GM23338 (cell line): ENCODE data around the gene ST6GALNAC3. TPM values are rescaled to one million over a fixed set of nuclear protein-coding genes. Genes with fewer than 3 reads are reported as not detected.

ENCODE experiments used
- ATAC-seq: fragments of 200-7000 bp; cut with Tn5 transposase; 3 replicates; pipeline ENCODE4 v1.9.1; 2020
- DNase-seq: peaks from one replicate; pipeline ENCODE4 v3.0.0-alpha.2; 2015; ENCODE audit warnings: low spot score
- H2AFZ ChIP-seq: fragments of 200-600 bp; sonication (generic); 2 replicates; pipeline ENCODE4 v1.8.0; 2016; ENCODE audit warnings: antibody characterized with exemption, mild to moderate bottlenecking, moderate library complexity
- H3F3A ChIP-seq: fragments of 200-600 bp; sonication (generic); replicated peaks from 2 replicates; pipeline ENCODE4 v1.8.0; 2017; ENCODE audit warnings: antibody characterized with exemption, mixed run types, low read depth
- H3K27ac ChIP-seq: fragments of 200-600 bp; sonication (generic); 2 replicates; pipeline ENCODE4 v1.6.1; 2016; ENCODE audit warnings: low read depth
- H3K27me3 ChIP-seq: fragments of 200-600 bp; sonication (generic); 2 replicates; pipeline ENCODE4 v1.8.0; 2016; ENCODE audit warnings: mild to moderate bottlenecking, mixed run types, moderate library complexity; ENCODE audit not compliant: insufficient read depth
- H3K36me3 ChIP-seq: fragments of 200-600 bp; sonication (generic); 2 replicates; pipeline ENCODE4 v1.8.0; 2016; ENCODE audit warnings: mild to moderate bottlenecking; ENCODE audit not compliant: insufficient read depth
- H3K4me1 ChIP-seq: fragments of 200-600 bp; sonication (generic); 2 replicates; pipeline ENCODE4 v1.8.0; 2016; ENCODE audit warnings: mild to moderate bottlenecking, moderate library complexity; ENCODE audit not compliant: insufficient read depth
- H3K4me2 ChIP-seq: fragments of 200-600 bp; sonication (generic); 2 replicates; pipeline ENCODE4 v1.7.1; 2017; ENCODE audit warnings: mixed run types
- H3K4me3 ChIP-seq: fragments of 200-600 bp; sonication (generic); 2 replicates; pipeline ENCODE4 v1.6.1; 2016; ENCODE audit warnings: mixed run types
- H3K79me2 ChIP-seq: fragments of 200-600 bp; sonication (generic); replicated peaks from 2 replicates; pipeline ENCODE4 v1.8.0; 2017; ENCODE audit warnings: mild to moderate bottlenecking; ENCODE audit not compliant: insufficient read depth
- H3K9me2 ChIP-seq: fragments of 200-600 bp; sonication (generic); 2 replicates; pipeline ENCODE4 v1.8.0; 2017; ENCODE audit not compliant: insufficient read depth
- H4K20me1 ChIP-seq: fragments of 200-600 bp; sonication (generic); replicated peaks from 2 replicates; pipeline ENCODE4 v1.8.0; 2017; ENCODE audit warnings: mild to moderate bottlenecking; ENCODE audit not compliant: insufficient read depth
- H3K27ac Mint-ChIP-seq: 2 replicates; pipeline ENCODE4 v1.8.0; 2020; ENCODE audit warnings: inconsistent platforms, mild to moderate bottlenecking, moderate library complexity, mixed read lengths
- H3K27me3 Mint-ChIP-seq: 3 replicates; pipeline ENCODE4 v1.8.0; 2022; ENCODE audit warnings: low read depth, mild to moderate bottlenecking, moderate library complexity, mixed read lengths, inconsistent platforms; ENCODE audit not compliant: insufficient read depth, poor library complexity
- H3K36me3 Mint-ChIP-seq: 3 replicates; pipeline ENCODE4 v1.8.0; 2021; ENCODE audit warnings: low read depth, mild to moderate bottlenecking, inconsistent platforms, moderate library complexity, mixed read lengths
- H3K4me1 Mint-ChIP-seq: 3 replicates; pipeline ENCODE4 v1.8.0; 2020; ENCODE audit warnings: mild to moderate bottlenecking, inconsistent platforms, mixed read lengths
- H3K4me3 Mint-ChIP-seq: 3 replicates; pipeline ENCODE4 v1.8.0; 2021; ENCODE audit warnings: moderate library complexity, mild to moderate bottlenecking, inconsistent platforms, mixed read lengths
- H3K9me3 Mint-ChIP-seq: 3 replicates; pipeline ENCODE4 v1.8.0; 2020; ENCODE audit warnings: moderate library complexity, mild to moderate bottlenecking, inconsistent platforms, mixed read lengths
- CREB1 ChIP-seq: fragments of 250-450 bp; sonication (Bioruptor Pico); IDR thresholded peaks from 2 replicates; pipeline ENCODE4 v1.5.0; 2020; ENCODE audit warnings: low read depth, mild to moderate bottlenecking, moderate library complexity
- ETS1 ChIP-seq: IDR thresholded peaks from 2 replicates; pipeline ENCODE4 v1.6.1; 2016; ENCODE audit warnings: antibody characterized with exemption
- EZH2 ChIP-seq: fragments of 200-600 bp; sonication (generic); IDR thresholded peaks from one replicate; pipeline ENCODE4 v1.8.0; 2017; ENCODE audit warnings: antibody characterized with exemption, mild to moderate bottlenecking, low read depth; ENCODE audit not compliant: unreplicated experiment
- EZH2phosphoT487 ChIP-seq: fragments of 200-600 bp; sonication (generic); IDR thresholded peaks from one replicate; pipeline ENCODE4 v1.8.1; 2018; ENCODE audit warnings: antibody characterized with exemption; ENCODE audit not compliant: unreplicated experiment
- JUNB ChIP-seq: IDR thresholded peaks from one replicate; pipeline ENCODE4 v1.6.1; 2016; ENCODE audit warnings: antibody characterized with exemption; ENCODE audit not compliant: unreplicated experiment
- NANOG ChIP-seq: IDR thresholded peaks from 2 replicates; pipeline ENCODE4 v1.6.1; 2016; ENCODE audit warnings: antibody characterized with exemption, borderline replicate concordance
- POLR2AphosphoS5 ChIP-seq: IDR thresholded peaks from 2 replicates; pipeline ENCODE4 v1.6.1; 2016; ENCODE audit warnings: antibody characterized with exemption, low read depth
- STAT1 ChIP-seq: IDR thresholded peaks from one replicate; pipeline ENCODE4 v1.6.1; 2016; ENCODE audit warnings: antibody characterized with exemption; ENCODE audit not compliant: unreplicated experiment
- ZNF114 ChIP-seq: fragments of 250-450 bp; sonication (Bioruptor Pico); IDR thresholded peaks from 2 replicates; pipeline ENCODE4 v1.5.0; 2020; ENCODE audit warnings: mild to moderate bottlenecking, moderate library complexity
- ZNF331 ChIP-seq: fragments of 250-450 bp; sonication (Bioruptor Pico); IDR thresholded peaks from 2 replicates; pipeline ENCODE4 v1.5.0; 2020; ENCODE audit warnings: low read depth, mild to moderate bottlenecking, moderate library complexity
- polyA plus RNA-seq: library from polyadenylated mRNA; unstranded; fragments of >200 nt; fragmentation: Nextera tagmentation; extraction: Ambion mirVana; gene quantifications from 2 replicates; pipeline ENCODE4 v1.2.1, GENCODE V29; 2016
- total RNA-seq: library from RNA; depleted of rRNA; stranded (reverse); fragments of >200 nt; shearing (Covaris generic); gene quantifications from 2 replicates; pipeline ENCODE4 v1.2.3, GENCODE V29; 2014
- TF ChIP-seq, protein P1 (sequence below), 2 experiments: fragments of 200-600 bp in 1 of 2; sonication (generic) in 1 of 2; conservative IDR thresholded peaks; 2 replicates each; pipeline versions ENCODE4 v1.5.1 to v1.6.1; 2016 to 2017; ENCODE audit warnings: antibody characterized with exemption in 2 of 2, low read depth in 2 of 2, mild to moderate bottlenecking in 2 of 2, moderate library complexity in 1 of 2
- TF ChIP-seq, protein P2 (sequence below): fragments of 250-450 bp; sonication (Bioruptor Pico); IDR thresholded peaks from 2 replicates; pipeline ENCODE4 v1.5.0; 2020; ENCODE audit warnings: mild to moderate bottlenecking, moderate library complexity

The ST6GALNAC3 gene
- total and polyA plus RNA-seq, 2 experiments from 2014 or later: 4.7 to 11.6 TPM

DNA sequence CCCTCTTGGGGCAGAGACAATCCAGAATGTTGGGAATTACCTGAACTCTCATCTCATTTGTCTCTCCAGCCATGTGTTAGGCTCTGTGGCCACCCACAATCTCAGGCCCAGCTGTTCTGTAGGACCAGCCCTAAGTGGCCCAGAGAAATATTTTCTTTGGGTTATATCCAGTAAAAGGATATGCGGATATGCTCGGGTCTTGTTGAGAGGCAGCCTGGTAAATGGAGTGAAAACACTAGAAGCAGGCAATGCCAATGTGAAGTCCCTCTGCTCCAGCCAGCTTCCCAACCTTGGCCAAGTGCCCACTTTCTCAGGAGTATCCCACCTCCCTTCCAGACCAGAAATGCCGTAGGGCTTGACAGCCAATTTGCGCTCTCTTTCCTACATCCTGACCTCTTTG, 192.2 kb downstream of the ST6GALNAC3 start:
- Mint-ChIP-seq H3K4me1 (peaks cover 37% of the 10 kb centered on the region), H3K9me3 (no peaks in the 10 kb centered on the region), H3K4me3 (no peak overlapping the region), H3K27me3 (peaks cover 2% of the 10 kb centered on the region), H3K36me3 (no peaks in the 10 kb centered on the region; the same call in 2 of the 3 replicates), H3K27ac (no peak overlapping the region)
- Histone ChIP-seq H3K79me2 (no peaks in the 10 kb centered on the region), H3K27me3 (no peaks in the 10 kb centered on the region), H4K20me1 (no peaks in the 10 kb centered on the region), H3K4me2 (no peak overlapping the region), H2AFZ (no peak overlapping the region), H3K36me3 (no peaks in the 10 kb centered on the region), H3K27ac (no peak overlapping the region), H3K4me1 (peaks cover 8% of the 10 kb centered on the region; the same call in 1 of the 2 replicates), H3K4me3 (no peak overlapping the region), H3K9me2 (0 out of 2 replicates have a peak, but pooled peaks cover 3% of the 10 kb centered on the region), H3F3A (no peaks in the 10 kb centered on the region)
- DNase-seq: no peak
- ATAC-seq: no peak
- TF ChIP-seq CREB1 (CRISPR knock-in tag): no peak
- no peak for TF ChIP-seq ZNF114 (CRISPR knock-in tag)
- no peak for TF ChIP-seq EZH2
- TF ChIP-seq STAT1: no peak
- TF ChIP-seq ETS1: no peak
- no peak for TF ChIP-seq EZH2phosphoT487
- TF ChIP-seq, protein P1, sequence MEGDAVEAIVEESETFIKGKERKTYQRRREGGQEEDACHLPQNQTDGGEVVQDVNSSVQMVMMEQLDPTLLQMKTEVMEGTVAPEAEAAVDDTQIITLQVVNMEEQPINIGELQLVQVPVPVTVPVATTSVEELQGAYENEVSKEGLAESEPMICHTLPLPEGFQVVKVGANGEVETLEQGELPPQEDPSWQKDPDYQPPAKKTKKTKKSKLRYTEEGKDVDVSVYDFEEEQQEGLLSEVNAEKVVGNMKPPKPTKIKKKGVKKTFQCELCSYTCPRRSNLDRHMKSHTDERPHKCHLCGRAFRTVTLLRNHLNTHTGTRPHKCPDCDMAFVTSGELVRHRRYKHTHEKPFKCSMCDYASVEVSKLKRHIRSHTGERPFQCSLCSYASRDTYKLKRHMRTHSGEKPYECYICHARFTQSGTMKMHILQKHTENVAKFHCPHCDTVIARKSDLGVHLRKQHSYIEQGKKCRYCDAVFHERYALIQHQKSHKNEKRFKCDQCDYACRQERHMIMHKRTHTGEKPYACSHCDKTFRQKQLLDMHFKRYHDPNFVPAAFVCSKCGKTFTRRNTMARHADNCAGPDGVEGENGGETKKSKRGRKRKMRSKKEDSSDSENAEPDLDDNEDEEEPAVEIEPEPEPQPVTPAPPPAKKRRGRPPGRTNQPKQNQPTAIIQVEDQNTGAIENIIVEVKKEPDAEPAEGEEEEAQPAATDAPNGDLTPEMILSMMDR (conservative IDR thresholded peaks at IDR 0.05; ENCODE audit: low read depth in 2 of 2): no peak
- no peak for TF ChIP-seq NANOG
- TF ChIP-seq POLR2AphosphoS5: no peak
- no peak for TF ChIP-seq ZNF331 (CRISPR knock-in tag)

DNA sequence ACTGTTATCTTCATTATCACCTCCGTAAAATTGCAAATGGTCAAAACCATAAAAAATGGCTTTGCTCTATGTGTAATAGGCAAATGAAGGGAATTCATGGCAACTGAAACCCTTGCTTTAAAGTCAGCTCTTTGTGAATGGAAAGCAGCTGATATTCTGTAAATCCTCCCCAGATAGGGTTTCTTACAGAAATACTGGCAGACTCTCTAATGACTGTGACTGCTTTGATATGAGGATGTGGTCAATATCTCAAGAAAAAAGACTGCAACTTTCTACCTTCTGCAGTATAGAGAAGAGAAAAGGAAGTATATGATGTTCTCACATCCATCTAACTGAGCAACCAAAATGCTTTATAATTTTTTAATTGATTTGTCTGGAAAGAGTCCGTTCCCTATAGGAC, 193.1 kb downstream of the ST6GALNAC3 start:
- Histone ChIP-seq H3K9me2 (0 out of 2 replicates have a peak, but pooled peaks cover 3% of the 10 kb centered on the region), H3K4me2 (no peak overlapping the region), H3K4me1 (peaks cover 8% of the 10 kb centered on the region; the same call in 1 of the 2 replicates), H3K27me3 (no peaks in the 10 kb centered on the region), H4K20me1 (no peaks in the 10 kb centered on the region), H3K4me3 (no peak overlapping the region), H2AFZ (no peak overlapping the region), H3K36me3 (no peaks in the 10 kb centered on the region), H3K27ac (no peak overlapping the region), H3K79me2 (no peaks in the 10 kb centered on the region), H3F3A (no peaks in the 10 kb centered on the region)
- DNase-seq (no peak), ATAC-seq (no peak)
- Mint-ChIP-seq H3K27me3 (peaks cover 2% of the 10 kb centered on the region), H3K4me1 (peaks cover 37% of the 10 kb centered on the region), H3K4me3 (no peak overlapping the region), H3K27ac (no peak overlapping the region), H3K9me3 (no peaks in the 10 kb centered on the region), H3K36me3 (no peaks in the 10 kb centered on the region; the same call in 2 of the 3 replicates)
- TF ChIP-seq, protein P2, sequence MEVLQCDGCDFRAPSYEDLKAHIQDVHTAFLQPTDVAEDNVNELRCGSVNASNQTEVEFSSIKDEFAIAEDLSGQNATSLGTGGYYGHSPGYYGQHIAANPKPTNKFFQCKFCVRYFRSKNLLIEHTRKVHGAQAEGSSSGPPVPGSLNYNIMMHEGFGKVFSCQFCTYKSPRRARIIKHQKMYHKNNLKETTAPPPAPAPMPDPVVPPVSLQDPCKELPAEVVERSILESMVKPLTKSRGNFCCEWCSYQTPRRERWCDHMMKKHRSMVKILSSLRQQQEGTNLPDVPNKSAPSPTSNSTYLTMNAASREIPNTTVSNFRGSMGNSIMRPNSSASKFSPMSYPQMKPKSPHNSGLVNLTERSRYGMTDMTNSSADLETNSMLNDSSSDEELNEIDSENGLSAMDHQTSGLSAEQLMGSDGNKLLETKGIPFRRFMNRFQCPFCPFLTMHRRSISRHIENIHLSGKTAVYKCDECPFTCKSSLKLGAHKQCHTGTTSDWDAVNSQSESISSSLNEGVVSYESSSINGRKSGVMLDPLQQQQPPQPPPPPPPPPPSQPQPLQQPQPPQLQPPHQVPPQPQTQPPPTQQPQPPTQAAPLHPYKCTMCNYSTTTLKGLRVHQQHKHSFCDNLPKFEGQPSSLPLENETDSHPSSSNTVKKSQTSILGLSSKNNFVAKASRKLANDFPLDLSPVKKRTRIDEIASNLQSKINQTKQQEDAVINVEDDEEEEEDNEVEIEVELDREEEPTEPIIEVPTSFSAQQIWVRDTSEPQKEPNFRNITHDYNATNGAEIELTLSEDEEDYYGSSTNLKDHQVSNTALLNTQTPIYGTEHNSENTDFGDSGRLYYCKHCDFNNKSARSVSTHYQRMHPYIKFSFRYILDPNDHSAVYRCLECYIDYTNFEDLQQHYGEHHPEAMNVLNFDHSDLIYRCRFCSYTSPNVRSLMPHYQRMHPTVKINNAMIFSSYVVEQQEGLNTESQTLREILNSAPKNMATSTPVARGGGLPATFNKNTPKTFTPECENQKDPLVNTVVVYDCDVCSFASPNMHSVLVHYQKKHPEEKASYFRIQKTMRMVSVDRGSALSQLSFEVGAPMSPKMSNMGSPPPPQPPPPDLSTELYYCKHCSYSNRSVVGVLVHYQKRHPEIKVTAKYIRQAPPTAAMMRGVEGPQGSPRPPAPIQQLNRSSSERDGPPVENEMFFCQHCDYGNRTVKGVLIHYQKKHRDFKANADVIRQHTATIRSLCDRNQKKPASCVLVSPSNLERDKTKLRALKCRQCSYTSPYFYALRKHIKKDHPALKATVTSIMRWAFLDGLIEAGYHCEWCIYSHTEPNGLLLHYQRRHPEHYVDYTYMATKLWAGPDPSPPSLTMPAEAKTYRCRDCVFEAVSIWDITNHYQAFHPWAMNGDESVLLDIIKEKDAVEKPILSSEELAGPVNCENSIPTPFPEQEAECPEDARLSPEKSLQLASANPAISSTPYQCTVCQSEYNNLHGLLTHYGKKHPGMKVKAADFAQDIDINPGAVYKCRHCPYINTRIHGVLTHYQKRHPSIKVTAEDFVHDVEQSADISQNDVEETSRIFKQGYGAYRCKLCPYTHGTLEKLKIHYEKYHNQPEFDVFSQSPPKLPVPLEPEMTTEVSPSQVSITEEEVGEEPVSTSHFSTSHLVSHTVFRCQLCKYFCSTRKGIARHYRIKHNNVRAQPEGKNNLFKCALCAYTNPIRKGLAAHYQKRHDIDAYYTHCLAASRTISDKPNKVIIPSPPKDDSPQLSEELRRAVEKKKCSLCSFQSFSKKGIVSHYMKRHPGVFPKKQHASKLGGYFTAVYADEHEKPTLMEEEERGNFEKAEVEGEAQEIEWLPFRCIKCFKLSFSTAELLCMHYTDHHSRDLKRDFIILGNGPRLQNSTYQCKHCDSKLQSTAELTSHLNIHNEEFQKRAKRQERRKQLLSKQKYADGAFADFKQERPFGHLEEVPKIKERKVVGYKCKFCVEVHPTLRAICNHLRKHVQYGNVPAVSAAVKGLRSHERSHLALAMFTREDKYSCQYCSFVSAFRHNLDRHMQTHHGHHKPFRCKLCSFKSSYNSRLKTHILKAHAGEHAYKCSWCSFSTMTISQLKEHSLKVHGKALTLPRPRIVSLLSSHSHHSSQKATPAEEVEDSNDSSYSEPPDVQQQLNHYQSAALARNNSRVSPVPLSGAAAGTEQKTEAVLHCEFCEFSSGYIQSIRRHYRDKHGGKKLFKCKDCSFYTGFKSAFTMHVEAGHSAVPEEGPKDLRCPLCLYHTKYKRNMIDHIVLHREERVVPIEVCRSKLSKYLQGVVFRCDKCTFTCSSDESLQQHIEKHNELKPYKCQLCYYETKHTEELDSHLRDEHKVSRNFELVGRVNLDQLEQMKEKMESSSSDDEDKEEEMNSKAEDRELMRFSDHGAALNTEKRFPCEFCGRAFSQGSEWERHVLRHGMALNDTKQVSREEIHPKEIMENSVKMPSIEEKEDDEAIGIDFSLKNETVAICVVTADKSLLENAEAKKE (CRISPR knock-in tag): no peak
- no peak for TF ChIP-seq ZNF114 (CRISPR knock-in tag)
- TF ChIP-seq ZNF331 (CRISPR knock-in tag): no peak
- no peak for TF ChIP-seq ETS1
- TF ChIP-seq JUNB: no peak
- no peak for TF ChIP-seq CREB1 (CRISPR knock-in tag)
- TF ChIP-seq STAT1: no peak
